ENCODE measurements around the gene PRDM8.

DNA sequence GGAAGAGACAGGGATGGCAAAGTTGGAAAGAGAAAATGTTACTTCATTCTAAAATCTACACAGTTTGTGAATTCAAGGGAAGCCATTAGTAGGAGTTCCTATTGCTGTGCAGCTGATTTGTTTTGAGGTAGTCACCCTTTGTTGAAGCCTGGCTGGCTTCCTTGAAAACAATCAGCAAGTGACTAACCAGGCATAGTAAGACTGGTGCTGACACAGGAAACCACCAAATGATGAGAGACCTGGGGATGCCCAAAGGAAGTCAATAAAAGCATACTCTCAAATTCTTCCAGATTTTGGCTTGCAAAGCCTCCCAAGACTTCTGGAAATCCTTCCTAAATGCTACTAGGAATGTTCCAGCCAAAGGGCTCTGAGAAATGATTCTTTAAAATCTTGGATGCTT, 23.9 kb upstream of the PRDM8 start:
- no peak for TF ChIP-seq POLR2A (IDR thresholded peaks at IDR 0.05)
- TF ChIP-seq, protein P1, sequence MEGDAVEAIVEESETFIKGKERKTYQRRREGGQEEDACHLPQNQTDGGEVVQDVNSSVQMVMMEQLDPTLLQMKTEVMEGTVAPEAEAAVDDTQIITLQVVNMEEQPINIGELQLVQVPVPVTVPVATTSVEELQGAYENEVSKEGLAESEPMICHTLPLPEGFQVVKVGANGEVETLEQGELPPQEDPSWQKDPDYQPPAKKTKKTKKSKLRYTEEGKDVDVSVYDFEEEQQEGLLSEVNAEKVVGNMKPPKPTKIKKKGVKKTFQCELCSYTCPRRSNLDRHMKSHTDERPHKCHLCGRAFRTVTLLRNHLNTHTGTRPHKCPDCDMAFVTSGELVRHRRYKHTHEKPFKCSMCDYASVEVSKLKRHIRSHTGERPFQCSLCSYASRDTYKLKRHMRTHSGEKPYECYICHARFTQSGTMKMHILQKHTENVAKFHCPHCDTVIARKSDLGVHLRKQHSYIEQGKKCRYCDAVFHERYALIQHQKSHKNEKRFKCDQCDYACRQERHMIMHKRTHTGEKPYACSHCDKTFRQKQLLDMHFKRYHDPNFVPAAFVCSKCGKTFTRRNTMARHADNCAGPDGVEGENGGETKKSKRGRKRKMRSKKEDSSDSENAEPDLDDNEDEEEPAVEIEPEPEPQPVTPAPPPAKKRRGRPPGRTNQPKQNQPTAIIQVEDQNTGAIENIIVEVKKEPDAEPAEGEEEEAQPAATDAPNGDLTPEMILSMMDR (IDR thresholded peaks at IDR 0.05) = no peak
- no peak for TF ChIP-seq POLR2AphosphoS5 (IDR thresholded peaks at IDR 0.05; ENCODE audit: insufficient read depth in 1 of 2, low read depth in 1 of 2)
